ENCODE measurements around the gene PRPF6.

Gene PRPF6

GRCh38 chr20:64032706-64033624 is 52.0 kb downstream of the PRPF6 start:
- no peak for DNase-seq (ENCODE audit: extremely low read depth in 1 of 2, low read depth in 1 of 2)

GRCh38 chr20:64033981-64034493 is 53.1 kb downstream of the PRPF6 start:
- DNase-seq (ENCODE audit: extremely low read depth in 1 of 2, low read depth in 1 of 2) = no peak

GRCh38 chr20:64035066-64035932 is 54.4 kb downstream of the PRPF6 start:
- DNase-seq (ENCODE audit: extremely low read depth in 1 of 2, low read depth in 1 of 2) = no peak

DNA sequence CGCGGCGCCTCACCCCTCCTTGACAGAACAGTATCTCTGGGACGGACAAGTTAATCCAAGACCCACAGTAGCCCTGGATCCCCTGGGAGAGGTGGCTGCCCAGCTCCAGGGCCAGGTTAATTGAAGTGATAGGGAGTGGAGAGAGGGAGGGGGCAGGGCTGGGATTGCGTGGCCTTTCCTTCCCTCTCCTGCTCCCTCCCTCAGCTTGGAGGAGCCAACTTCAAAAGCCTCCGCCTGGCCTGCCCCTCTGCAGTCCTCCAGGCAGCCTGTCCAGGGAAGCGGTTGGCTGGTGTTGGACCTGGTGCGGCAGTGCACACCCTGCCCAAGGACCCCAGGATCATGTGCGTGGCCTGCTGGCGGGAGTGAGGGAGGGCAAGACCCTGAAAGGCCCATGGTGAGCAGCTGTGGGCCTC is 55.0 kb downstream of the PRPF6 start, which contains the start of gene C20orf204:
TSS of gene C20orf204 (plus strand) at position 250 of the 413 bp plus-strand sequence. CDS start at position 392, 142 bp downstream.
- no peak for DNase-seq (ENCODE audit: extremely low read depth in 1 of 2, low read depth in 1 of 2)

DNA sequence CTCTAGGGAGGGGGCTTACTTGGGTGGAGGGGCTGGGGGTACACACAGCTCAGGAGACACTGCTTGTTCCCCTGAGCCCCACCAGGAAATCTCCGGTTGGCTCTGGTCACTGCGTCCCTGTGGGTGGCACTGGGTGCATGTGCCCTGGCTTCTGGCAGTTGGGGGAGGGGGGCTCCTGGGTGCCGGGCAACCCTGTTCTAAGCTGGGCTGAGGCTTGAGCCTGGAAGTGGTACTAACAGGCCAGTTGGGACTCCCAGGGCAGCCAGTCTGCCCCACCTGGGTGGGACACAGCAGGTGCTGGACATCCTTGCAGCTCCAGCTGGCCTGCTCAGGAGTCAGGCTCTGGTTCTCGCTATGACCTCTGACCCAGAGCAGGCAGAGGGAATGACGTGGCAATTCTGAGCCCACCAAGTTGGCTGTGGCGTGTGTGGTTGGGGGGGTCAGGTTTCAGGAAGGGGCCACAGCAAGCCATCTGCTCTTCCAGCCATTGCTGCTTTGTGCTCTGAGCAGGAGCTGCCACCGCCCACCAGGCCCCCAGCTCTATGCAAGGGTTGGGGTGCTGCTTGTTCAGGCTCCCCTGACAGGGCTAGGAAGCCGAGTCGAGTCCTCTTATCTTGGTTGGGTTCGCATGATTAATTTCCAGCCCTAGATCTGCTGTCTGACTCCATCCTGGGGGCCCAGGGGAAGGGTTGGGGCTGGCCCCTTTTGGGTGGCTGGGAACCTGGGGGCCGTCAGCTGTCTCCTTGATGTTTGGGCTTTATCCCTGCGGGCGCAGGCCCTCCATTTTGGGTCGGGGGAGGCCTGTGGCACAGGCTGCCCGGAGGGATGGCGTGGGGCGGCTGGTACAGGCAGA is 55.6 kb downstream of the PRPF6 start:
- no peak for DNase-seq (ENCODE audit: extremely low read depth in 1 of 2, low read depth in 1 of 2)

- DNase-seq (ENCODE audit: extremely low read depth in 1 of 2, low read depth in 1 of 2) = no peak
These were observed 56.2 kb downstream of the PRPF6 start for GRCh38 chr20:64037199-64037497.

- no peak for DNase-seq (ENCODE audit: extremely low read depth in 1 of 2, low read depth in 1 of 2)
These were observed 56.7 kb downstream of the PRPF6 start for GRCh38 chr20:64037498-64038213.

GRCh38 chr20:64038224-64038564 is 57.3 kb downstream of the PRPF6 start:
- no peak for DNase-seq (ENCODE audit: extremely low read depth in 1 of 2, low read depth in 1 of 2)

DNA sequence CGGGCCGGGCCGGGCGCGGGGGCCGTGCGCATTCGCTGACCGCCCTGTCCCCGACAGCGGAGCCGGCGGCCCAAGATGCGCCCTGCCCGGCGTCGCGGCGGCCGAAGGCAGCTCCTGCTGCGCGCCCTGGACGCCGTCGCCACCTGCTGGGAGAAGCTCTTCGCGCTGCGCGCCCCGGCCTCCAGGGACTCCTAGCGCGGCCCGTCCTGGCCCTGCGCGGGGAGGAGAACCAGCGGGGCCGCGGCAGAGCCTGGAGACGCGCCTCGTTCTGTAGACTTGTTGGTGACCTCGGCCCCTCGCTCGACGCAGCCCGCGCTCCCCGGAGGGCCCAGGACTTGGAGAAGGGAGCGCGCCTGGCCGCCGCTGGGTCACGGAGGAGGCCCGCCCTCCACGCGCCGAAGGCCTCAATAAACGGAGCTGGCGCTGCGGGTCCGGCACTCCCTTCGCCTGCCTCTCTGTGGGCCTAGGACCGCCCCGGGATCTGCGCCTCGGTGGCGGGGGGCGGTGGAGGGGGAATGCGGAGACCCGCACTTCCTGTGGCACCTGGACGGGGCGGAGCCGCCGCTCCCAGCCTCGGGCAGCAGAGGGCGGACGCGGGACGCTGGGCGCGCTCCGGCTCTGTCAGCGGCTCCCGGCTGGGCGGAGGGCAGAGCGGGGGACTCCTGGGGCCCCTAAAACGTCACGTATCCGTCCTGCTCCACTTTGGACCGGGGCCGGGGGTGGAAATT is 57.8 kb downstream of the PRPF6 start:
- peak; percentile 24 to 61 for DNase-seq (ENCODE audit: extremely low read depth in 1 of 2, low read depth in 1 of 2)

DNA sequence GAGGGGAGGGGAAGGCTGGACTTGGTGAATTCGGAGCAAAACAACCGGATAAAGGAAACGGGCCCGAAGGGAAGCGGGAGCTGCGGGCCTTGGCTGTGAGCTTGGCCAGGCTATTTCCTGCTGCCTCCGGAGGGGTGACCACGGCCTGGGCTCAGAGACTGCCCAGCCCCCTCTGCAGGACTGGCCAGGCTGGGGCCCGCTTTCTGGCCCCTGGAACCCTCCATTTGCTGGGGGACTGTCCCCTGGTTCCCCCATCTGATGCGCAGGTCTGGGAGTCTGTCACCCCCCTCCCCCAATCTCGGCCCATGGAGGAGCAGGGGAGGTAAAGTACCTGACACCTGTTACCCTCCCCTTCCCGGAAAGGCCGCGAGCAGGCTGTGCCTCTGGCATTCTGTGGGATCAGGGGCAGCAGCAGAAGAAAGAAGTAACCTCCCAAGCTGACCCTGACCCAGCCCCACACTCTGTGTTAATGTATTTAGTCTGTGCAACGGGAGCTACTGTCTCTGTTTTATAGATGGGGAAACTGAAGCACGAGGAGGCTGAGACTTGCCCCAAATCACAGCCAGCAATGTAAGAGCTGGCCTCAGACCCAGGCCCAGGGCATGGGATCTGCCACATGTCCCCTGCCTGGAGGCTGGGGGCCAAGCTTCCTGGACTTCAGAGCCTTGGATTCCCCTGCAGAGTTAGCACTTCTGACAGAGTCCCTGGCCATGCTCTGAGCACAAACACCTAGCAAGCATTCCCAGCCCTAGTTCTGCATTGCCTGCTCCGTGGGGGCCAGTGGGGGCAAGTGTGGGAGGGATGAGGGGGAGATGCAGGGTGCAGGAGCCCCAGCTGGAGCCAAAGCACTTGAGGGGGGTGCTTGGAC is 58.6 kb downstream of the PRPF6 start:
- no peak for DNase-seq (ENCODE audit: extremely low read depth in 1 of 2, low read depth in 1 of 2)

- DNase-seq (ENCODE audit: extremely low read depth in 1 of 2, low read depth in 1 of 2) = no peak
These were observed 59.5 kb downstream of the PRPF6 start for GRCh38 chr20:64040231-64041039.

DNA sequence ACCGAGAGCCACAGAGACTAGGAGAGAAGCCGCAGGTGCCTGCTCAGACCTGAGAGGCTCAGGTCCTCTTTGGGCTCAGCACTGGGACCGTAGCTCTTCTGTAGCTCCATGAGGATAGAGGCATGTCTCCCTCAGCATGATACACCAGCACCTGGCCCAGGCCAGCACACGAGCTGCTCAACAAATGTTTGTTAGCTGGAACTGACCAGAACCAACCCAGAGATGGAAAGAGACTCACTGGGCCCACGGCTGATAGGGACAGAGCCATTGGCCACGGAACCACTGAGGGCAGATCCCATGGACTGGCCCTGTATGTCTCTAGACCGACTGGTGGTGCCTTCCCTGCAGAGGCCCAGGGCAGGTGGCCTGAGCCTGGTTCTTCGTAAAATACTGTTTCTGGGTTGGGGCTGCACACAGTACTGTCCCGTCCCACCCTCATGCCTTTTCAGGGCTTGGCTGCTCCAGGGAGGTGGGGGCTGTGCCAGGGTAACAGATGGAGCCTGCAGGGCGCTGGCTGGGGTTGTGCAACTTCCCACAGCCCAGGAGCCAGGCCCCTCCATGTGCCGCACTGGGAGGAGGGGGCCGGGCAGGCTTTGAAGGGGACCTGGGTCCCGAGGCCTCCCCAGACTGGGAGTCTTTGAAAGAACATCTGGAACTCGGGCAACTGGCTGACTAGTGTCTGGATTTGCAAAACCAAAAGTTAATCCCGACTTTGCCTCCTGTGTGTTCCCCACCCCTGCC is 60.3 kb downstream of the PRPF6 start:
- no peak for DNase-seq (ENCODE audit: extremely low read depth in 1 of 2, low read depth in 1 of 2)

DNA sequence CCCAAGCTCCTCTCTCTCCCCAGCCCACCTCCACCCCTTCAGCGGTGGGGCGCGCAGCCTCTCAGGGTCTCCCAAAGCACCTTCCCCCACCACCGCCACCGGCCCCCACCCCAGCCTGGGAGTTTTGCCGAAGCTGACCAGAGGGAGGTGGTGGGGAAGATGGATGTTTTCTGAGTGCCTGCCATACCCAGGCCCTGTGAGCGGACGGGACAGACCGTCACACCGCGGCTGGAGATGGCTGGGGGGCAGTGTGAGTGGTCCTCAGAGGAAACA is 60.8 kb downstream of the PRPF6 start:
- no peak for DNase-seq (ENCODE audit: extremely low read depth in 1 of 2, low read depth in 1 of 2)

GRCh38 chr20:64042054-64042781 is 61.3 kb downstream of the PRPF6 start:
- no peak for DNase-seq (ENCODE audit: extremely low read depth in 1 of 2, low read depth in 1 of 2)

DNA sequence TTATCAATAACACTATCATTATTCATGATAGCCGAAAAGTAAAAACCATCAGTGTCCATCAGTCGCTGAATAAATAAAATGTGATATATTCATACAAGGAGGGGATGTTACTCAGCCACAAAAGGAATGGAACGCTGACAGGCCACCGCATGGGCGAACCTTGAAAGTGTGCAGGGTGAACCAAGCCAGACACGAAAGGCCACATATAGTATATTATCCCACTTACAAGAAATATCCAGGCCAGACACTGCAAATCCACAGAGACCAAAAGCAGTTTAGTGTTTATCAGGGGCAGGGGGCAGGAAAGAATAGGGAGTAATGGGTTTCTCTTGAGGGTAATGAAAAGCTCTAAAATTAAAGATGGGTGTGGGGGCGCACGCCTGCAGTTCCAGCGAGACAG is 62.8 kb downstream of the PRPF6 start:
- no peak for DNase-seq (ENCODE audit: extremely low read depth in 1 of 2, low read depth in 1 of 2)

DNA sequence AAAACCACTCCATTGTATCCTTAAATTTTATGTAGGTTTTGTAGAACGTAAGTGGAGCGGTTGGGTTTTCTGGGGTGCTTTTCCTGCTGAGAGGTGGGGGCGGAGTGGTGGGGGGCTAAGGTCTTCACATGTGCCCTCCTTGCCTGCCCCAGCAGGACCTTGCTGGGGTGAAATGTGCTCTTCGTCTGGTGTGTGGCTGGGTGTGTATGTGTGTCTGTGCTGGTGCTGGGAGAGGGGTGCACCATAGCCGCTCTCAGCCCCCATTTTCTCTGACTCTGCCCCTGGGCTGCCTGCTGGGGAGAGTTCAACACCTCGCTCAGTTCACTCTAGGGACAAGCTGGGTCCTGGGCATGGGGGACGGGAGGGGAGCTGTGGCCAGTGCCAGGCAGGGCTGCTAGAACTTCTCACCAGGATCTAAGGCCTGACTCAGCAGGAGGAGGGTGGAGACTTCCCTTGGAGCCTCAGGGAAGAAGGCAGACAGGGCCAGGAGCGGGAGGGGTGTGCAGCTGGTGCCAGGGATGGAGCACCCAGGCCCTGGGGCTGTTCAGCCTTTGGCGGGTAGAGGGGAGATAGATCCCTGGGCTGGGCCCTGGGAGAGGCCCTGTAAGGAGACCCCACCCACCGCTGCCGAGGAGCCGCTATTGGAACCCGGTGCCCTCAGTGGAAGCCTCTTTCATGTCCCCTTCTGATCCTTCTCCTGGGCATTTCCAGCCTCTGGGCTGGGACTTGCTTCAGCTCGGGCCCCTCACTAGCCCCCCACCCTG is 63.7 kb downstream of the PRPF6 start:
- DNase-seq (ENCODE audit: extremely low read depth in 1 of 2, low read depth in 1 of 2) = no peak
